ENCODE data around the gene CDH18.
"Not testable (repeated sequence)": the region's sequence is repeated elsewhere in the genome, so short reads cannot be mapped to it uniquely, and the experiment has no call there.

CDH18 gene

DNA sequence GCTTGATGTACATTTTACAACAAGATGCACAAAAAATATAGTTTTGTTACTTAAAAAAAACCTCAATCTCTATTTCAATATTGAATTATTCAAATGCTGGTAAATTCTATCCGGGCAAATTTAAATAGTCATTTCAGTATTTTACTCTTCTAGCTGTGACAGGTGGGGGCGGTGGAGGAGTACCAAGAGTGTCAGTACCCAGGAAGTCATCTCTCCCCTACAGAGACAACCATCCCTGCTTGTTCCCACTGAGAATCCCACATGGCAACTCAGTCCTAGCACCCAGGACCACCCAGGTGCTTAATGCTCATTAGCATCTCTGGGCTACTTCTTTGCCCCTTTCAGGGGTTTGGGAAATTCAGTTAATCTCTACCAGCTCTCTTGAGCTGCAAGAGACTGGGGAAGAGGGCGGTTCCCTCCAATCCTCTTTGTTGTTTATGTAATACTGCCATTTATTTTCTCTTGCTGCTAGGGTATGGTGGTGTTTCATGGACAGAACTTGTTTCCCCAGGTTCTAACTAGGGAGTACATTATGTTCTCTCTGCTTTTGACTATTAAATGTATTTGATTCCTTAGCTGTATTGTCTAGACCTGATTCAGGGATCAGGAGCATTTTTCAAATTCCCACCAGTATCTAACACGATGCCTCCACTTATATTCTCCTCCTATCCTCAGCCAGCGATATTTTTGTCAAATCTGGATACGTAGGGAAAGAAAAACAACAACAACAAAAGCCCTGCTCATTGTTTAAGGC lies 122.5 kb downstream of the CDH18 start:
- DNase-seq (ENCODE audit: low read depth in 4 of 4, low spot score in 1 of 4), result no peak

DNA sequence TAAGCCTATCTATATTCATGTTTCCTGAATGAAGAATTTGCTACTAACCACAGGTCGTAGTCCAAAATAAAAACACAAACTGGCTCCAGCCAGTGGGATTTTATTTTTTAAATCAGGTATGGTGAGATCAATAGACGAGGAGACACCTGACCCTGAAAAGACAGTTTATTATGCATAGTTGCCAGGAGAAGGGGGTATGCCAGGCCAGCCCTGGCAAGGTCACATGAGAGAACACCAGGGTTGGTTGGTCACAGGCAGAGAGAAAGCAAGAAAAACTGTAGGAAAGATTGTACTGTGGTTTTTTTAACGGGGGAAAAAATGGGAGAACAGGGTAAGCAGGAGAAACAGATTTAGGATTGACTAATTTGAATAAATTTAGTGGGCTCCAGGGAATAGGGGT lies 125.3 kb downstream of the CDH18 start:
- DNase-seq (ENCODE audit: low read depth in 4 of 4, low spot score in 1 of 4), result no peak

DNA sequence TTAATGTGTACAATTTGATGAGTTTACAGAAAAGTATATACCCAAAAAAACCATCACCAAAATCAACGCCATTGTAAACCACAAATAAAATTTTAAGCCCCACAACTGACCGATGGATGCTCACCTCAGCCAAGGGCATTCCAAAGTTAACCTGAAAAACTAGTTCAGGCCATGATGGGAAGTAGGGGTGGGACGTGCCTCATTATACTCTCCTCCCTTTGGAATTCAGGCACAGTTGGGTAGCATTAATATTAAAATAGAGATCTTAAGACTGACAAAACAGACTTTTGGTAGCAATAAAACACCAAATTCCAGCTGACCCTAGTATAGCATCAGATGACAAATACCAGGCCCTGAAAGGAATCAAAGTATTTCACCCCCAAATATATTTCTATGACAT lies 129.0 kb downstream of the CDH18 start:
- no peak for DNase-seq (ENCODE audit: low read depth in 4 of 4, low spot score in 1 of 4)

DNA sequence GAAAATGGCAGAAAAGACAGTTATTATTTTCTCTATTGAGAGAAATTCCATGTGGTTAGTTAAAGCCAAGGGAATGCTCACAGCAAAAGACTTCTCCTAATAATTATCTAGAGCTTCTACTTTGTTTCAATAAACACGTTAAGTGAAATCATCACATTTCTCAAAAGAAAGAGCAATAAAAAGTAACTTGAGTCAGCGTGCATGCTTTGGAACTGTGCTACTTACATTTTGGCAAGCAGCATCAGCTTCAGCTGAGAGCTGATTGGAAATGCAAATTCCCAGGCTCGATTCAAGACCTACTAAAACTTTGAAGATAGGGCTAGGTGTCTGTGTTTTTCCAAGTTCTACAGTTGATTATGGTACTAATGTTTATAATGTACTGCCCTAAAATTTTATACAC lies 132.1 kb downstream of the CDH18 start:
- no peak for DNase-seq (ENCODE audit: low read depth in 4 of 4, low spot score in 1 of 4)

DNA sequence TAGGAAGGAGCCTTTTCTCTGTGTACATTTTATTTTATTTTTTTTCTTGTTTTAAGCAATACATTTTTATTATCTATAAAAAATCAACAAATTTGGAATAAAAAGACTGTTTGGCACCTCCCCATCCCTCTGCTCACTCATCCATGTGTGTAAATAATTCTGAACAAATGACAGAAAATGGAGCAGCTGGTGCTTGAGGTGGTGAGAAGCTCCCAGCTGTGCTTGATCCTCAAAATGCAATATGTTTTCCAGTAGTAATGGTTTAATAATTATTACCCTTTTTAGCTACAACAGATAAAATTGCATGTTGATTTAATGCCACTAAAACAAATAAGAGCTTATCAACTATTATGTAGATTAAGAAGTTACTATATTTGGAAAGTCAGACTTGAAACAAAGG lies 132.5 kb downstream of the CDH18 start:
- DNase-seq (ENCODE audit: low read depth in 4 of 4, low spot score in 1 of 4), result no peak

DNA sequence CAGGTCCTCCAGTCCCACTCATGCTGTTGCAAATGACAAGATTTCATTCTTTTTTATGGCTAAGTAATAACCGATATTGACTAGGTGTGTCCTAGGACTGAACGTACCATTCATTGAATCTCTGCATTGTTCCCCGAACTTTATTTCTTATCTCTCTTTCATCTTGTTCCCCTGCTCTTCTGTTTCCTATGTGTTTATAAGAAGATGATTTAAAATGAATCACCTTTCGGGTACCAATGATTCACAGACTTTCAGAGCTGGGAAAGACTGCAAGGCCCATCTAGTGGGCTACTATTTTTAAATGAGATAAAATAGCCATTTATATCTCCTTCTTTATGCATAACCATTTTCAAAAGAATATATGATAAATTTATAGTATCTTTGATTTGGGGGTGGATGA lies 133.0 kb downstream of the CDH18 start:
- DNase-seq (ENCODE audit: low read depth in 4 of 4, low spot score in 1 of 4), result no peak

DNA sequence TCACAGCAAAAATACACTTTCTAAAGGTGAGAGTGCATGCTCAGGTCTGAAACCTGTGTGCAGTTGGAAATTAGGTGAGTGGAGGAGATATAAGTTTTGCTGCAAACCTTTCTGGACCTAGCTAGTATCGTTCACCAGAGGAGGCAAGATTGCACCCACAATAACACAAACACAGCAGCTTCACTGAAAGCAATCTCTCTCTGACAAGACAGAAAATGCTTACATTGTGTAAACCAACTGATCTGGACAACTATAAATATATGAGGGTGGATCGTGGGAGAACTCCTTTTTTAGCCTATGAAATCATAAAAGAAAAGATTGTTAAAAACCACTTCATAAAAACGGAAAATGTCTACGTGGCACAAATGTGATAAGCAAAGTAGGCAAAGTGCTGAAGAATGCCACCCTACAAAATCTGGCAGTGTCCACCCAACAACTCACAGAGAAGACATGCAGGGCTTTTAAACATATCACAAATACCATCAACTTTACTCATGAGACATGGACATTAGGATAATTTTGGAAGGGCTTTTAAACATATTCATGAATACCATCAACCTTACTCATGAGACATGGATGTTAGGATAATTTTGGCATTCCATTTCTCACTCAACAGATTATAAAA lies 134.3 kb downstream of the CDH18 start:
- DNase-seq (ENCODE audit: low read depth in 4 of 4, low spot score in 1 of 4), result no peak

DNA sequence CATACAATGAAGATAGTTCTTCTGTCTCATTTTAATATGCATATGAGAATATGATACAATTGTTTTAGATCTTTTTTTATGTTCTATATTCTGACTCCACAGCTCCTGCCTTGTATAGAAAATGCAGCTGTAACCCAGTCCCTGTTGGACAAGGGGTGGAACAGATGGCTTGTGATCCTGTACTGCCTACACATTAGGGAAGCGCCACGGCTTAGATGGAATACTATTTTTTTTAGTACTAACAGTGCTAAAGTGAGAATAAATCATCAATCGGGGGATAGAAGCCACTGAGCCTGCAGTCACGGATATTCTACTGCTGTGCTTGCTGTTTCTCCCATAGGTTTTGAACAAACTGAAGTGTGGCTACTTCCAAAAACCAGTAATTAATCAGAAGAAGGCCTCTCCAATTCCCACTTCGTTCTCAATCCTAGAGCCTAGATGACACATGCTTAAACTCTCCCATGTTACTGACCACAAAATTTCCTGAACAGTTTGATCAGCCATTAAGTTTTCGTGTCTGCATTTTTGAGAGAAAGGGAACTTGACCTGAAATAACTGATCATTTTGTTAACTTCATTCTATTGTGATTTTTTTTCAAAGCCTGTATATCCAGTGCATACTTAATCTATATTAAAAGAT lies 150.3 kb downstream of the CDH18 start:
- DNase-seq (ENCODE audit: low read depth in 4 of 4, low spot score in 1 of 4), result no peak

DNA sequence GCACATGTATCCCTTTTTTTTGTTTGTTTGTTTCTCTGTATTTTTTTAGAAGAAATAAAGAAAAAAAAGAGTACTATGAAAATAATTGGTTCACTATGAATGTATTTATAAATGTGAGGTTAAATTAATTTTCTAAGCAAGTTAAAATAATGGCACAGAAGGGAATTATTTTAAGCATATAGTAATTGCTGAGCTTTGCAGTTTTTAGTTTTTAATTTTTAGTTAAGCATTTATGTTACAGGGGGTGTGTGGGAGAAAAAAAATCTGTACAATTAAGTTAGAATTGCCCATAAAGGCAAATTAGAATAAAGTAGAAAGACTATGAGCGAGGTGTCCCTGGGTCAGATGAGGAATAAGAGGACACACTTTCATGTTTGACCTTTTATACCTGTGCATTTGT lies 152.6 kb downstream of the CDH18 start:
- no peak for DNase-seq (ENCODE audit: low read depth in 4 of 4, low spot score in 1 of 4)

DNA sequence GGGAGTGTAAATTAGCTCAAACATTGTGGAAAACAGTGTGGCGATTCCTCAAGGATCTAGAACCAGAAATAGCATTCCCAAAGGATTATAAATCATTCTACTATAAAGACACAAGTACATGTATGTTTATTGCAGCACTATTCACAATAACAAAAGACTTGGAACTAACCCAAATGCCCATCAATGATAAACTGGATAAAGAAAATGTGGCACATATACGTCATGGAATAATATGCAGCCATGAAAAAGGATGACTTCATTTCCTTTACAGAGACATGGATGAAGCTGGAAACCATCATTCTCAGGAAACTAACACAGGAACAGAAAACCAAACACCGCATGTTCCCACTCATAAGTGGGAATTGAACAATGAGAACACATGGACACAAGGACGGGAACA lies 175.3 kb downstream of the CDH18 start:
- DNase-seq (ENCODE audit: low read depth in 4 of 4, low spot score in 1 of 4), result not testable (repeated sequence)

DNA sequence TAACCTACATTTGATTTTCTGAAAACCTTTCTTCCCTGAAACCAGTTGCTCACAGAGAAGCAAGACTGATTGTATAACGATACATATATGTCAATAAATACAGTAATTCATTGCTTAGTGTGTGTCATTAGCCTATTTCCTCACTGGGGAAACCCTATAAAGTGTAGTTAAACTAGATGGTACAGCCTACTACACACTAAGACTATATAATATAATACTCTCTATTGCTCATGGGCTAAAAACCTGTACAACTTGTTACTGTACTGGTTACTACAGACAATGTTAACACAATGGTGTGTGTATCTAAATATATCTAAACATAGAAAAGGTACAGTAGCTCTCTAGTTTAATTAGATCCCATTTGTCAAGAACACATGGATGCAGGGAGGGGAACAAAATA lies 181.2 kb downstream of the CDH18 start:
- no peak for DNase-seq (ENCODE audit: low read depth in 4 of 4, low spot score in 1 of 4)

DNA sequence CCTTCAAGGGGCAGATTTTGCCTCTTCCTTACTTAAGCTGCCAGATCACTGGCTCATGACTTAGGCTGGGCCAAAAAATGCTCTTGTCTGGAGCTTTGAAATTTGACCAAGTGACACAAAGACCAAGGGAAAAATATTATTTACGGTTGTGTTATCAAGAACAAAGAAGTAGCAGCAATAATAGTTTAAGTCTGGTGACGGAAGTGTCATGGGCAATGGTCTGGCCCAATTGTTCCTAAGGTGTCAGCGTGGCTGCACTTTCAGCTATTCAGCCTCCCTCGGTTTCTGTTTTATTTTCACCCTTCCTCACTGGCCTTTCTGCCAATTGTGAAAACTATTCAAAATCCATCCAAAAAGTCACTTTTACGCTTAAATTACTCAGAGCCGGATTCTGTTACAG lies 185.3 kb downstream of the CDH18 start:
- no peak for DNase-seq (ENCODE audit: low read depth in 4 of 4, low spot score in 1 of 4)

DNA sequence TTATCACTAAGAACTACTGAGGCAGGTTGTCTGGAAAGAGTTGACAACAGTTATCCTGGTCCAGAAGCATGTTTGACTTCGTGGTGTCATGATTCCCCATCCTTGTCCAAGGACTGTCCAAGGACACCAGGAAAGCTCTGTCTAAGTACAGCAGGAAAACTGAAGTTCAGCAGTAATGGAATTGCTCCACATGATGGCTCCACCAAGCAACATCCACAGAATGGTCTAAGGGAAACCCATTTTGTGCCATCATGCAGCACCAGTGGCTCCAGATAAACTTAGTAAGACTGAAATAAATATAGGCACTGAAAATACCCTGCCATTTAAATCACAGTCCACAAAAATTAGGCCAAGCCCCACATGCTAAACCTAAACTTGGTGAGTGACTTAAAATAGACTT lies 192.8 kb downstream of the CDH18 start:
- DNase-seq (ENCODE audit: low read depth in 4 of 4, low spot score in 1 of 4), result no peak

DNA sequence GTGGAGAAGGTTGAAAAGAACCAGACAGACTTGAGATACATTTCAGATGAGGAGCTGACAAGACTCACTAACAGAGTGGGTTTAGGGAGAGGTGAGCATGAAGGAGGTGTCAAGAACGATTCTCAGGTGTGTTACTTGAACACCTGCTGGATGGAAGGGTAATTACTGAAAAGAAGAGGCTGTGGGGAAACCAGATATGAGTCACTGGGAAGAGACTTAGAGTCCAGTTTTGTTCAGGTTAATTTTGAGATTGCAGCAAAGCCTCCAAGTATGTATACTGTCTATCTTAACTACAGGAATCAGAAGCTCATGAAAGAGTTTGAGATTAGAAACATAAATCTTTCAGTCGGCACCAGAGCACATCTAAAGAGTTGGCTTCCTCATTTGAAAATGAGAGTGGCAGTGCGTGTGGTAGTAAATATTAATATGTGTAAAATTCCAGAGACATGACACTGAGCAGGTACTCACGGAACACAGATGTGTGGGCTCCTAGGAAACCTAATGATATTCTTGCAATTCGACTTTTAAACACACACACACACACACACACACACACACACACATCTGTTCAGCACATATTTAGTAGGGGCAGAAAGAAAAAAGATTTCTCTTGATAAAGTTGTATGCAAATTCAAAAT lies 197.1 kb downstream of the CDH18 start:
- no peak for DNase-seq (ENCODE audit: low read depth in 4 of 4, low spot score in 1 of 4)

DNA sequence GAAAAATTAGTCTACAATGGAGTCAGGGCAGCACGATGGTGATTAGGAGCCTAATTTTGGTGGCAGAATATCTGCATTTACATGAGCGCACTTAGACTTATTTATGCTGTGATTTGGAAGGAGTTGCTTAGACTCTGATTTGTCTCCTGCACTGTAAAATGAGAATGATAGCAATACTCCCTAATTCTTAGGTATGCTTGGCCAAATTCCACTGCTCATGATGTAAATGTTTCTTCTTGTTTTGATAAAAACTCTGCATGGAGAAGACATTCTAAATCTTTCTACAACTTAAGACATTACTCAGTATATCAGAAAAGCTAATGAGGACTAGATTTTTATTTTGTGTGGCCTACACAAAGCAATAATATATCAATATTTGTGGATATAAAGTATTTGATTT lies 205.4 kb downstream of the CDH18 start:
- DNase-seq (ENCODE audit: low read depth in 4 of 4, low spot score in 1 of 4), result no peak

DNA sequence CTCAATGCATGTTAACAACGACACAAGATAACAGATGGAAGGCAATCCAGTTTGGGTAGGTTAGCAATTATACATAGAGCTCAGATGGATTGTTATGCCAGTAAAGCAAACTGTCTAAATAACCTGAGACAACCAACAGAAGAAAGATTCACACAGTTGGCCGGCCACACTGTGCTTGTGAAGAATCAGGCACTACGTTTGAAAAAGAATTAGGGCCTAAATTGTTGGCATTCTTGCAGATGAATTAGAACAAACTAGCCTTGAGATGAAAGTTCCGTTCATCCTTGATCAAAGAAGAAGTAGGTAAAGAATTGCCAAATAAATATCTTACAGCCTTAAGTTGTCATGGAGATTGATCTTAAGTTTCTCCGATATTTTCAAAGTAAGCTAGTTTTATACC lies 210.6 kb downstream of the CDH18 start:
- DNase-seq (ENCODE audit: low read depth in 4 of 4, low spot score in 1 of 4), result no peak

DNA sequence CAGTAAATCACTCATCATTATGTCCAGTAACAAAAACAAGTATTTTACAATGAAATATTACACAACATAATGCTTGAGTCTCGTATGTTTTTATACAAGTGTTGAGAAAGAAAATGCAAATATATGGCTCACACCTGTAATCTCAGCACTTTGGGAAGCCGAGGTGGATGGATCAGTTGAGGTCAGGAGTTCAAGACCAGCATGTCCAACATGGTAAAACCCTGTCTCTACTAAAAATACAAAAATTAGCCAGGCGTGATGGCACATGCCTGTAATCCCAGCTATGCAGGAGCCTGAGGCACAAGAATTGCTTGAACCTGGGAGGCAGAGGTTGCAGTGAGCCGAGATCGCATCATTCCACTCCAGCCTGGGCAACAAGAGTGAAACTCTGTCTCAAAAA lies 211.1 kb downstream of the CDH18 start:
- DNase-seq (ENCODE audit: low read depth in 4 of 4, low spot score in 1 of 4), result not testable (repeated sequence)

DNA sequence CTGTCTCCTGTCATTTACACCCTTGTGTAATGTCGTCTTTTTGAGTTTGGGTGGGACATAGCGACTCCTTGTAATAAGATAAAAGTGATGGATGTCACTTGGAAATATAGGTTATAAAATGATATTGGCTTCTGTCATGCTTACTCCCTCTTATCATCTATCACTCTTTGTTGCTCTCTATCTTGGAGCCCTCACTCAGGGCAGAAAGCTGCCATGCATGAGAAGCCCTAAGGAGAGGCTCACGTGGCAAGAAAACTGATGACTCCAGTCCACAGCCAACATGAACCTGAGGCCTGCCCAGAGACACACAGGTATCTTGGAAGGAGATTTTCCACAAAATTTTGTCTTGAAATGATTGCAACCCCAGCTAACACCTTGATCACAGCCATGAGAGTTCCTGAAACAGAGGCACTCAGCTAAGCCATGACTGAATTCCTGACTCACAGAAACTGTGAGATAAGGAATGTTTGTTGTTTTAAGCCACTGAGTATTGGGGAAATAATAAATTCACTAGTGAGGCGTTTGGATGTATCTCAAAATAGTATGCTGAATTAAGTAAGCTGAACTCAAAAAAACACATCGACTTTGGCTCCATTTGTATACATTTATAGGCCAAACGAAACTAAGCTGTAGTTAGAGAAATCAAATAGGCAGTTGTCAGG lies 216.7 kb downstream of the CDH18 start:
- DNase-seq (ENCODE audit: low read depth in 4 of 4, low spot score in 1 of 4), result no peak

DNA sequence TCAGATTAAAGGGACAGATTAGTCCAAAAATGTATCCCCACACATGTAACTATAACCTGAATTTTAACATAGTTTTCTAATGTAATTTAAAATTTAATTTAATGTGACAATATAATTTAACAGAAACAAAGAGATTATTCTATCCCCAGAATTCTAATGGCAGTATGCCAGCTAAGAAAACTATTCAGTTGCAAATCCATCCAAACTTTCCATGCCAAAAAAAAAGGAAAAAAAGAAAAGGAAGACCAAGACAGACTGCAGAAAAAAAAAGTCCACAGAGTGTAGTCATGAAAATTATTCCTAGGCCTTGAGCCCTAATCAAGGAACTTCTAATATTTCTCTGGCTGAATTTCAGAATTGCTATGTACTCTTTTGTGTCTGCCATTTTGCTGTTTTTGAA lies 217.6 kb downstream of the CDH18 start:
- no peak for DNase-seq (ENCODE audit: low read depth in 4 of 4, low spot score in 1 of 4)

DNA sequence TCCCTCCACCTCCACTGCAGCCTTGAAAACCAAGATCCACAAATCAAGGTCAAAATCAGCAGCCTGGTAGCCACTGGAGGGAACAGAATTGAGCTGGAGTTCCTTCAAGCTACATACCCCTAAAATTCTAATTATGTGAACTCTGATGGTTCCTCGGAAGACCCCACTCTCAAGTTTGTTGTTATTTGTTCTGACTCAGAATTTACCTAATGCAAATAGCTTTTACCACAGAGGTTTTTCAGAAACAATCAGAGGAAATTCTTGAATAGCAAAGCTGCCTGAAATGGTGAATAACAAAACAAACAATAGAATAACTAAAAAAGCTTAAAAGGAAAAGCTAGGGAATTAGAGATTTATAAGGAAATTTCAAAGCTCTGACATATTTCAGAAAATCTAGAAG lies 220.0 kb downstream of the CDH18 start:
- DNase-seq (ENCODE audit: low read depth in 4 of 4, low spot score in 1 of 4), result no peak

DNA sequence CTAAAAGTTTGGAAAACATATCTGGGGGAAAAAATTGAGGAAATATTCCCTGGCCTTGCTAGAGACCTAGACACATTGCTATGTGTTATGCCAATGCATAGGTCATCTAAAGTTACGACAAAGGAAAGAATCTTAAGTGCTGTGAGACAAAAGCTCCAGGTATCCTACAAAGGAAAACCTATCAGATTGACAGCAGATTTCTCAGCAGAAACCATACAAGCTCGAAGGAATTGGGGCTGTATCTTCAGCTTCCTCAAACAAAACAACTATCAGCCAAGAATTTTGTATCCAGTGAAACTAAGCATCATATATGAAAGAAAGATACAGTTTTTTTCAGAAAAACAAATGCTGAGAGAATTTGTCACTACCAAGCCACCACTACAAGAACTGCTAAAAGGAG lies 234.4 kb downstream of the CDH18 start:
- no peak for DNase-seq (ENCODE audit: low read depth in 4 of 4, low spot score in 1 of 4)

DNA sequence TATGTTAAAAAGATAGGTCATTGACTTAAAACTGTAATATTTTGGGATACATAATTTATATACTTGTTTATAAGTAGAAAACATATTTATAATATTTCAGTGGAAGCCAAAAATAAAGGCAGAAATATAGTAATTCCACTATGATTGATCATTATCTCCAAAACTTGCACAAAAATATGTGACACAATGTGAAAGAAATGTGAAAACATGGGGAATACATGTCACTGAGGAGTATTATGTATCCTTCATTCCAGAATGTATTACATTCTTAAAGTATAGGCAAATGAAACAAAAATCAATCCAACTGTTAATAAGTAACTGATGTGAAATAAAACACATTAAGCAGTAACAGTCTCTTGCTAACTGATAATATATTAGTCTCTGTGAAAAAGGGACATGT lies 236.7 kb downstream of the CDH18 start:
- DNase-seq (ENCODE audit: low read depth in 4 of 4, low spot score in 1 of 4), result no peak

All from stimulated activated CD4-positive, alpha-beta T cell treated with anti-CD3 and anti-CD28 coated beads, Interleukin-1b, Interleukin-23, amount 100 ng/mL, for 24 hours (primary cell).